Panc1 (cell line): ENCODE data around the gene MYG1. TPM values are rescaled to one million over a fixed set of nuclear protein-coding genes. Genes with fewer than 3 reads are reported as not detected.

Experiments used
- ATAC-seq: fragments of 200-7000 bp; cut with Tn5 transposase; 2 replicates; pipeline ENCODE4 v1.9.1; 2020; ENCODE audit warnings: mild to moderate bottlenecking, moderate library complexity
- BruUV-seq: library from RNA; stranded (reverse); fragments of 400-500 nt; replicated peaks from 2 replicates; lab custom pipeline; 2021; lab: Mats Ljungman, UMichigan
- CTCF ChIA-PET: fragments of 300-600 bp; sonication (Branson Sonifier 250); formaldehyde crosslinking; loops from one replicate; lab custom pipeline; 2022; ENCODE audit warnings: antibody characterized with exemption; lab: Charles Lee
- POLR2A ChIA-PET: fragments of 300-600 bp; sonication (Branson Sonifier 250); formaldehyde crosslinking; loops from one replicate; lab custom pipeline; 2022; ENCODE audit warnings: antibody characterized with exemption; lab: Charles Lee
- DNase-seq: peaks from one replicate; pipeline ENCODE4 v3.0.0-alpha.2; 2010; ENCODE audit warnings: low read depth, low spot score
- H3K27ac ChIP-seq: 2 replicates; pipeline ENCODE4 v1.5.1; 2011; ENCODE audit warnings: mild to moderate bottlenecking, low read length, inconsistent platforms
- H3K27me3 ChIP-seq: fragments of 200-500 bp; sonication (Bioruptor generic); 2 replicates; pipeline ENCODE4 v1.6.0; 2014; ENCODE audit warnings: low read length, inconsistent platforms; ENCODE audit not compliant: control insufficient read depth, insufficient read depth
- H3K36me3 ChIP-seq: fragments of 200-500 bp; sonication (Bioruptor generic); 2 replicates; pipeline ENCODE4 v1.5.1; 2014; ENCODE audit warnings: inconsistent platforms, mild to moderate bottlenecking, low read length, moderate library complexity; ENCODE audit not compliant: control insufficient read depth, insufficient read depth
- H3K4me1 ChIP-seq: 2 replicates; pipeline ENCODE4 v1.5.1; 2011; ENCODE audit warnings: inconsistent platforms, mild to moderate bottlenecking, low read length, moderate library complexity; ENCODE audit not compliant: control insufficient read depth, insufficient read depth
- H3K4me3 ChIP-seq, 2 experiments: 2 replicates each; pipeline ENCODE4 v1.5.1; 2011 to 2012; ENCODE audit warnings: low read depth in 2 of 2, low read length in 2 of 2, mild to moderate bottlenecking in 2 of 2, inconsistent platforms in 1 of 2, moderate library complexity in 1 of 2
- H3K9me3 ChIP-seq: fragments of 200-500 bp; sonication (Bioruptor generic); 2 replicates; pipeline ENCODE4 v1.5.1; 2014; ENCODE audit warnings: low read depth, mild to moderate bottlenecking, inconsistent platforms, low read length, moderate library complexity; ENCODE audit not compliant: control insufficient read depth, insufficient read depth
- POLR2AphosphoS5 ChIP-seq: IDR thresholded peaks from 2 replicates; pipeline ENCODE4 v1.6.1; 2012; ENCODE audit warnings: mild to moderate bottlenecking, low read depth, low read length, moderate library complexity
- SIN3A ChIP-seq: IDR thresholded peaks from 2 replicates; pipeline ENCODE4 v1.6.1; 2012; ENCODE audit warnings: low read depth, mild to moderate bottlenecking, low read length, moderate library complexity, borderline replicate concordance; ENCODE audit not compliant: insufficient read depth
- TCF7L2 ChIP-seq: IDR thresholded peaks from 2 replicates; pipeline ENCODE4 v1.6.1; 2011; ENCODE audit warnings: mild to moderate bottlenecking, low read depth, low read length, inconsistent platforms
- in situ Hi-C: cut with HindIII; loops from 2 replicates; pipeline ENCODE4 v1.10.0; 2016; ENCODE audit warnings: low sequenced_read_pairs, low pct_unique_long_range_greater_than_20kb
- intact Hi-C: fragments of 100-400 bp; cut with micrococcal nuclease; formaldehyde crosslinking; loops from one replicate; pipeline ENCODE4 v1.10.0; 2022; ENCODE audit not compliant: unreplicated experiment
- total RNA-seq: library from RNA; stranded (reverse); gene quantifications from one replicate; pipeline ENCODE4 v1.2.1, GENCODE V29; 2021; ENCODE audit not compliant: unreplicated experiment
- TF ChIP-seq, protein P1 (sequence below), 2 experiments: IDR thresholded peaks; 2 replicates each; pipeline ENCODE4 v1.6.1; 2011 to 2012; ENCODE audit warnings: low read depth in 2 of 2, control low read depth in 1 of 2, low read length in 1 of 2, mild to moderate bottlenecking in 1 of 2, moderate library complexity in 1 of 2; ENCODE audit not compliant: insufficient read depth in 1 of 2
- TF ChIP-seq, protein P2 (sequence below): fragments of 450-650 bp; IDR thresholded peaks from 2 replicates; pipeline ENCODE4 v1.5.1; 2017; ENCODE audit warnings: mild to moderate bottlenecking

MYG1 gene
- total RNA-seq, 1 experiment from 2014 or later = 77.4 TPM

DNA sequence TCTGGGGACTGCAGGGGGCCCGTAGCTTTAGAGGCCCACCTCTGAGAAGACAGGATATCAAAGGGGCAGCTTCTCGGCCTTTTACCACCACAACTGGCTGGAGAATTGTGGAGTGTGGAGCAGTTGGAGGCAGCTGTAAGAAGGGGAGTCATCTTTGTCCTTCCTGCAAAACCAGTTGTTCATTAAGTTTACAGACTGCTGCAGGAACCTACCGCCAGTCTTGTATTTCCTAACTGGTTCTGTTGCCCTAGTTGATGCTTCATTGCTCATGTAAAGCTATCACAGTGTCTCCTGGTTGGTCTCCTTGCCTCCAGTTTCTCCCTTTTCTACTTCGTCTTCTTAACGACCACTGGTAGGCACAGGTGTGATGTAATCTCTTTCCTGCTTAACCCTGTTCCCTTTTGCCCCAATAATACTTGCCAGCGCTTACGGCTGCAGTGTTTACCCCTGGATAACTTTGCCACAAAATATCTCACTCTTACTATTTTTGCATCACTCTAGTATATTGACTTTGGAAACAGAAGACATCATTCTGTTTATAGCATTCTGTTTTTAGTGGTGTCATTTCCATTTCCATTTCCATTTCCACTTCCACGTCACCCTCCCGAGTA, 19.5 kb upstream of the MYG1 start:
- CTCF ChIA-PET = interaction anchor here (0.5 kb wide), 1 partner anchor 60 kb away, joined by 3 read pairs; no protein-coding TSS in a partner anchor
- no peak for DNase-seq
- no peak overlapping the region for H3K27ac ChIP-seq
- peaks cover 23% of the 10 kb centered on the region for H3K36me3 ChIP-seq
- POLR2A ChIA-PET = no interaction called here
- no TSS peak for BruUV-seq
- no peak for ATAC-seq
- in situ Hi-C loops (no loop called here), intact Hi-C loops (no loop called here)
- no peaks in the 10 kb centered on the region for H3K4me1 ChIP-seq
- no peak for TF ChIP-seq SIN3A
- TF ChIP-seq, protein P1, sequence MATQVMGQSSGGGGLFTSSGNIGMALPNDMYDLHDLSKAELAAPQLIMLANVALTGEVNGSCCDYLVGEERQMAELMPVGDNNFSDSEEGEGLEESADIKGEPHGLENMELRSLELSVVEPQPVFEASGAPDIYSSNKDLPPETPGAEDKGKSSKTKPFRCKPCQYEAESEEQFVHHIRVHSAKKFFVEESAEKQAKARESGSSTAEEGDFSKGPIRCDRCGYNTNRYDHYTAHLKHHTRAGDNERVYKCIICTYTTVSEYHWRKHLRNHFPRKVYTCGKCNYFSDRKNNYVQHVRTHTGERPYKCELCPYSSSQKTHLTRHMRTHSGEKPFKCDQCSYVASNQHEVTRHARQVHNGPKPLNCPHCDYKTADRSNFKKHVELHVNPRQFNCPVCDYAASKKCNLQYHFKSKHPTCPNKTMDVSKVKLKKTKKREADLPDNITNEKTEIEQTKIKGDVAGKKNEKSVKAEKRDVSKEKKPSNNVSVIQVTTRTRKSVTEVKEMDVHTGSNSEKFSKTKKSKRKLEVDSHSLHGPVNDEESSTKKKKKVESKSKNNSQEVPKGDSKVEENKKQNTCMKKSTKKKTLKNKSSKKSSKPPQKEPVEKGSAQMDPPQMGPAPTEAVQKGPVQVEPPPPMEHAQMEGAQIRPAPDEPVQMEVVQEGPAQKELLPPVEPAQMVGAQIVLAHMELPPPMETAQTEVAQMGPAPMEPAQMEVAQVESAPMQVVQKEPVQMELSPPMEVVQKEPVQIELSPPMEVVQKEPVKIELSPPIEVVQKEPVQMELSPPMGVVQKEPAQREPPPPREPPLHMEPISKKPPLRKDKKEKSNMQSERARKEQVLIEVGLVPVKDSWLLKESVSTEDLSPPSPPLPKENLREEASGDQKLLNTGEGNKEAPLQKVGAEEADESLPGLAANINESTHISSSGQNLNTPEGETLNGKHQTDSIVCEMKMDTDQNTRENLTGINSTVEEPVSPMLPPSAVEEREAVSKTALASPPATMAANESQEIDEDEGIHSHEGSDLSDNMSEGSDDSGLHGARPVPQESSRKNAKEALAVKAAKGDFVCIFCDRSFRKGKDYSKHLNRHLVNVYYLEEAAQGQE (IDR thresholded peaks at IDR 0.05; ENCODE audit: insufficient read depth in 1 of 2, low read depth in 2 of 2, low read length in 1 of 2) = no peak
- no peak for TF ChIP-seq POLR2AphosphoS5
- TF ChIP-seq, protein P2, sequence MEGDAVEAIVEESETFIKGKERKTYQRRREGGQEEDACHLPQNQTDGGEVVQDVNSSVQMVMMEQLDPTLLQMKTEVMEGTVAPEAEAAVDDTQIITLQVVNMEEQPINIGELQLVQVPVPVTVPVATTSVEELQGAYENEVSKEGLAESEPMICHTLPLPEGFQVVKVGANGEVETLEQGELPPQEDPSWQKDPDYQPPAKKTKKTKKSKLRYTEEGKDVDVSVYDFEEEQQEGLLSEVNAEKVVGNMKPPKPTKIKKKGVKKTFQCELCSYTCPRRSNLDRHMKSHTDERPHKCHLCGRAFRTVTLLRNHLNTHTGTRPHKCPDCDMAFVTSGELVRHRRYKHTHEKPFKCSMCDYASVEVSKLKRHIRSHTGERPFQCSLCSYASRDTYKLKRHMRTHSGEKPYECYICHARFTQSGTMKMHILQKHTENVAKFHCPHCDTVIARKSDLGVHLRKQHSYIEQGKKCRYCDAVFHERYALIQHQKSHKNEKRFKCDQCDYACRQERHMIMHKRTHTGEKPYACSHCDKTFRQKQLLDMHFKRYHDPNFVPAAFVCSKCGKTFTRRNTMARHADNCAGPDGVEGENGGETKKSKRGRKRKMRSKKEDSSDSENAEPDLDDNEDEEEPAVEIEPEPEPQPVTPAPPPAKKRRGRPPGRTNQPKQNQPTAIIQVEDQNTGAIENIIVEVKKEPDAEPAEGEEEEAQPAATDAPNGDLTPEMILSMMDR = no peak
- TF ChIP-seq TCF7L2 = no peak
- no peaks in the 10 kb centered on the region for H3K27me3 ChIP-seq
- no peak overlapping the region for H3K4me3 ChIP-seq
- no peaks in the 10 kb centered on the region for H3K9me3 ChIP-seq

DNA sequence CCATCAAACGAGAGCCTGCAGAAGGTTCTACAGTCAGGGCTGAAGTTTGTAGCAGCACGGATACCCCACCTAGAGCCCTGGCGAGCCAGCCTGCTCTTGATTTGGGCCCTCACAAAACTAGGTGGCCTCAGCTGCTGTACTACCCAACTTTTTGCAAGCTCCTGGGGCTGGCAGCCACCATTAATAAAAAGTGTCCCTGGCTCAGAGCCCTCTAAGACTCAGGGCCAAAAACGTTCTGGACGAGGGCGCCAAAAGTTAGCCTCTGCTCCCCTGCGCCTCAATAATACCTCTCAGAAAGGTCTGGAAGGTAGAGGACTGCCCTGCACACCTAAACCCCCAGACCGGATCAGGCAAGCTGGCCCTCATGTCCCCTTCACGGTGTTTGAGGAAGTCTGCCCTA, 13.0 kb upstream of the MYG1 start:
- CTCF ChIA-PET = interaction anchor here (0.6 kb wide), 1 partner anchor 65 kb away, joined by 3 read pairs; no protein-coding TSS in a partner anchor
- H3K9me3 ChIP-seq = no peaks in the 10 kb centered on the region
- H3K27me3 ChIP-seq = no peaks in the 10 kb centered on the region
- ATAC-seq (no peak), DNase-seq (no peak)
- POLR2A ChIA-PET = no interaction called here
- BruUV-seq = no TSS peak
- H3K4me3 ChIP-seq = no peak overlapping the region
- no peaks in the 10 kb centered on the region for H3K4me1 ChIP-seq
- intact Hi-C loops = no loop called here
- H3K27ac ChIP-seq = no peak overlapping the region
- in situ Hi-C loops = no loop called here
- no peak for TF ChIP-seq TCF7L2
- TF ChIP-seq POLR2AphosphoS5 = no peak
- TF ChIP-seq, protein P2 = no peak
- TF ChIP-seq, protein P1 (IDR thresholded peaks at IDR 0.05; ENCODE audit: insufficient read depth in 1 of 2, low read depth in 2 of 2, low read length in 1 of 2) = no peak
- no peak for TF ChIP-seq SIN3A
- H3K36me3 ChIP-seq = peaks cover 20% of the 10 kb centered on the region
